ENCODE data around the gene DUSP3.

GRCh38 chr17:43778337-43779144 lies at the start of gene DUSP3:
- no peak for TF ChIP-seq CTCF (IDR thresholded peaks at IDR 0.05)
- peak in 3 of 4 donors; percentile 65 to 92 (median 86) for TF ChIP-seq POLR2A (IDR thresholded peaks at IDR 0.05)

Measured in esophagus squamous epithelium (tissue), 4 donors.